ENCODE measurements around the gene INAFM2. TPM values are rescaled to one million over a fixed set of nuclear protein-coding genes. Genes with fewer than 3 reads are reported as not detected.

INAFM2 gene
- polyA plus RNA-seq, 2 of the 4 experiments (the other 2 are of a cell fraction), result 2.8 to 3.8 TPM

- peak; percentile 62 to 70 for ATAC-seq
- no peak for FAIRE-seq
- H3K4me3 ChIP-seq, result peak overlapping the region; percentile 47
- H3K9me3 ChIP-seq, result no peaks in the 10 kb centered on the region
- TF ChIP-seq ZSCAN20 (CRISPR knock-in tag; IDR thresholded peaks at IDR 0.05) (no peak), MAFK (IDR thresholded peaks at IDR 0.05; ENCODE audit: partially characterized antibody) (no peak), CTCF (IDR thresholded peaks at IDR 0.05) (no peak), MAZ (IDR thresholded peaks at IDR 0.05; ENCODE audit: borderline replicate concordance, low read depth, low read length) (no peak), JUNB (IDR thresholded peaks at IDR 0.05) (no peak), EP300 (IDR thresholded peaks at IDR 0.05) (no peak), SMC3 (IDR thresholded peaks at IDR 0.05) (no peak), CEBPB (IDR thresholded peaks at IDR 0.05) (no peak), RCOR1 (IDR thresholded peaks at IDR 0.05; ENCODE audit: low read depth, low read length) (no peak), RFX5 (IDR thresholded peaks at IDR 0.05) (no peak), ESRRA (IDR thresholded peaks at IDR 0.05; ENCODE audit: borderline replicate concordance, low read length) (no peak), NPAS2 (CRISPR knock-in tag; IDR thresholded peaks at IDR 0.05; ENCODE audit: borderline replicate concordance) (no peak), FOSB (CRISPR knock-in tag; IDR thresholded peaks at IDR 0.05) (no peak), MAX (IDR thresholded peaks at IDR 0.05) (no peak; the same call in 1 of the 2 replicates), EHF (CRISPR knock-in tag; IDR thresholded peaks at IDR 0.05) (no peak), SREBF2 (IDR thresholded peaks at IDR 0.05) (no peak), KDM1A (IDR thresholded peaks at IDR 0.05; ENCODE audit: low read depth) (no peak), HOXB5 (CRISPR knock-in tag; IDR thresholded peaks at IDR 0.05) (no peak)
- TF ChIP-seq, protein P1, sequence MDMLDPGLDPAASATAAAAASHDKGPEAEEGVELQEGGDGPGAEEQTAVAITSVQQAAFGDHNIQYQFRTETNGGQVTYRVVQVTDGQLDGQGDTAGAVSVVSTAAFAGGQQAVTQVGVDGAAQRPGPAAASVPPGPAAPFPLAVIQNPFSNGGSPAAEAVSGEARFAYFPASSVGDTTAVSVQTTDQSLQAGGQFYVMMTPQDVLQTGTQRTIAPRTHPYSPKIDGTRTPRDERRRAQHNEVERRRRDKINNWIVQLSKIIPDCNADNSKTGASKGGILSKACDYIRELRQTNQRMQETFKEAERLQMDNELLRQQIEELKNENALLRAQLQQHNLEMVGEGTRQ (IDR thresholded peaks at IDR 0.05), result no peak
- TF ChIP-seq, protein P2, sequence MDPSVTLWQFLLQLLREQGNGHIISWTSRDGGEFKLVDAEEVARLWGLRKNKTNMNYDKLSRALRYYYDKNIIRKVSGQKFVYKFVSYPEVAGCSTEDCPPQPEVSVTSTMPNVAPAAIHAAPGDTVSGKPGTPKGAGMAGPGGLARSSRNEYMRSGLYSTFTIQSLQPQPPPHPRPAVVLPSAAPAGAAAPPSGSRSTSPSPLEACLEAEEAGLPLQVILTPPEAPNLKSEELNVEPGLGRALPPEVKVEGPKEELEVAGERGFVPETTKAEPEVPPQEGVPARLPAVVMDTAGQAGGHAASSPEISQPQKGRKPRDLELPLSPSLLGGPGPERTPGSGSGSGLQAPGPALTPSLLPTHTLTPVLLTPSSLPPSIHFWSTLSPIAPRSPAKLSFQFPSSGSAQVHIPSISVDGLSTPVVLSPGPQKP (IDR thresholded peaks at IDR 0.05; ENCODE audit: low read depth, low read length), result no peak
- 5% methylated on average over 3 of the region's 11 CpGs for WGBS (ENCODE audit: missing lambda C conversion rate)
- ChIA-PET POLR2A (interaction anchor here (0.5 to 1.9 kb wide), 4 partner anchors 11 to 67 kb away, joined by 3 to 8 read pairs (median 3); no protein-coding TSS in a partner anchor), CTCF (interaction anchor here (0.7 to 10.2 kb wide), 20 partner anchors 8 to 86 kb away, joined by 3 to 139 read pairs (median 6); partner anchors contain the start of genes INAFM2, KNSTRN and PHGR1)
- H3K27ac ChIP-seq, result peak overlapping the region; percentile 94 to 96
- DNase-seq (ENCODE audit: low read depth in 1 of 2, low spot score in 1 of 2), result peak; percentile 67 to 73
- H3K4me2 ChIP-seq, result peak overlapping the region; percentile 79
- peaks cover 46% of the 10 kb centered on the region for H3K4me1 ChIP-seq
Measured at GRCh38 chr15:40338921-40339620, 15.6 kb downstream of the INAFM2 start.

DNA sequence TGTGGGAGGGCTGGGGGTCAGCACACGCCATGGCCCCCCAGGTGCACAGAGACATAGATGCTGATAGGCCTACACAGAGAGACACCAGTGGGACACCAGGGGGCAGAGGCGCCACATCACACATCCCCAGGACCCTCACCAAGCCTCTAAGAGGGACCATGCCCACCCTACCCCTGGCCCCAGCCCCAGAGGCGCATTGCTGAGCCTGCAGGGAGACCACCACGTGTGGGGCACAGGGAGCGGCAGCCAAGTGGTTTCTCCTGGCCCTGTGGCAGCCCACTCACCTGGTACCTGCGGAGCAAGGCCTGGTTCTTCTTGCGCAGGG is 16.1 kb downstream of the INAFM2 start:
- Histone ChIP-seq H3K4me2 (peak overlapping the region; percentile 79), H3K9me3 (no peaks in the 10 kb centered on the region), H3K27ac (peak overlapping the region; percentile 94 to 96), H3K4me1 (peaks cover 50% of the 10 kb centered on the region), H3K4me3 (peak overlapping the region; percentile 47)
- POLR2A ChIA-PET, result interaction anchor here (0.5 to 1.8 kb wide), 2 partner anchors 11 to 67 kb away, joined by 3 to 20 read pairs; no protein-coding TSS in a partner anchor
- CTCF ChIA-PET, result interaction anchor here (0.7 to 10.2 kb wide), 14 partner anchors 12 to 82 kb away, joined by 3 to 139 read pairs (median 12); partner anchors contain the start of genes INAFM2, KNSTRN and PHGR1
- no peak for FAIRE-seq
- peak in 1 of 2 experiments; percentile 17; a peak in 3 of 6 replicates for ATAC-seq
- WGBS (ENCODE audit: missing lambda C conversion rate), result no CpG with 5 or more reads among the region's 7 CpGs
- peak in 1 of 2 experiments; percentile 14 for DNase-seq (ENCODE audit: low read depth in 1 of 2, low spot score in 1 of 2)
- TF ChIP-seq FOXS1 (CRISPR knock-in tag; IDR thresholded peaks at IDR 0.05) (no peak), POLR2AphosphoS2 (conservative IDR thresholded peaks at IDR 0.05; ENCODE audit: low read length) (no peak), EHF (CRISPR knock-in tag; IDR thresholded peaks at IDR 0.05) (no peak), GATA3 (IDR thresholded peaks at IDR 0.05; ENCODE audit: borderline replicate concordance) (no peak), NPAS2 (CRISPR knock-in tag; IDR thresholded peaks at IDR 0.05; ENCODE audit: borderline replicate concordance) (no peak), CHD2 (IDR thresholded peaks at IDR 0.05; ENCODE audit: low read length, partially characterized antibody) (no peak), CTCF (IDR thresholded peaks at IDR 0.05) (peak; percentile 20; the same call in 1 of the 3 replicates), MYC (IDR thresholded peaks at IDR 0.05; ENCODE audit: borderline replicate concordance, low read length) (no peak), CEBPB (IDR thresholded peaks at IDR 0.05) (no peak), ZSCAN20 (CRISPR knock-in tag; IDR thresholded peaks at IDR 0.05) (no peak)
- TF ChIP-seq, protein P3, sequence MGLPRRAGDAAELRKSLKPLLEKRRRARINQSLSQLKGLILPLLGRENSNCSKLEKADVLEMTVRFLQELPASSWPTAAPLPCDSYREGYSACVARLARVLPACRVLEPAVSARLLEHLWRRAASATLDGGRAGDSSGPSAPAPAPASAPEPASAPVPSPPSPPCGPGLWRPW (IDR thresholded peaks at IDR 0.05), result no peak
- TF ChIP-seq, protein P1 (IDR thresholded peaks at IDR 0.05), result no peak
